IPS DF 19.7 (cell line): ENCODE data around the gene KRT5.
"Not testable (repeated sequence)": the region's sequence is repeated elsewhere in the genome, so short reads cannot be mapped to it uniquely, and the experiment has no call there.

Source experiments
- DNase-seq: peaks from one replicate; pipeline ENCODE4 v3.0.0-alpha.2; 2013; ENCODE audit warnings: low read depth, low spot score

Gene KRT5

DNA sequence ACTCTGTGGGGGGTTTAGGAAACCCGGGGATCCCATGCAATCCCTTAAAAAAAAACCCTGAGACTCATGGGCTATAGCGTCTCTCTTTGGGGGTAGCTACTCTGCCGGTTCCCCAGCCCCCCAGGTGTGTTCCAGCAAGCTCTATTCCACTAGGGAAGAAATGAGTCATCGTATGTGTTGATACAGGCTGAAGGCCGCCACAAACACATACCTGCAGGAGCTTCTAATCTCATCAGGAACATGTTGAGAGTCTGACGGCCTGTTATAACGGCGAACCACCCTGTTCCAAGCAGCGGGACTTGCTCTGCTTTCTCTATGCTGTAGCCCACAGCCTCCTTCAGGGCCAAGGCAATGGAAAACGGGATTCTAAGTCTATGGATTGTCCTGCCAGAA lies 977 bp upstream of the KRT5 start:
- DNase-seq = no peak

DNA sequence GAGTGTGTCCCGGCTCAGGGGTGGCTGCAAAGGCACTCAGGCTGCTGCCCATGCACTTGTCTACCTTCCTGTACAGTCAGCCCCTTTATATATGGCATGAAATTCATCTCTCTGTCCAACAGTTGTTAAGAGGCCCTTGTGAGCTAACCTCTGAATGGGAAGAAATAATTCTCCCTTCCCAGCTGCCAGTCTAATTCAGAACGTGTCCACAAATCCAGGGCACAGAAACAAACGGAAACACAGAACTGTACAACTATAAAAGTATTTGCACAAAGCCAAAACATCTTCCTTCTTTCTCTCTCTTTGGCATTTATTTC lies 849 bp downstream of the KRT5 start:
- no peak for DNase-seq

DNA sequence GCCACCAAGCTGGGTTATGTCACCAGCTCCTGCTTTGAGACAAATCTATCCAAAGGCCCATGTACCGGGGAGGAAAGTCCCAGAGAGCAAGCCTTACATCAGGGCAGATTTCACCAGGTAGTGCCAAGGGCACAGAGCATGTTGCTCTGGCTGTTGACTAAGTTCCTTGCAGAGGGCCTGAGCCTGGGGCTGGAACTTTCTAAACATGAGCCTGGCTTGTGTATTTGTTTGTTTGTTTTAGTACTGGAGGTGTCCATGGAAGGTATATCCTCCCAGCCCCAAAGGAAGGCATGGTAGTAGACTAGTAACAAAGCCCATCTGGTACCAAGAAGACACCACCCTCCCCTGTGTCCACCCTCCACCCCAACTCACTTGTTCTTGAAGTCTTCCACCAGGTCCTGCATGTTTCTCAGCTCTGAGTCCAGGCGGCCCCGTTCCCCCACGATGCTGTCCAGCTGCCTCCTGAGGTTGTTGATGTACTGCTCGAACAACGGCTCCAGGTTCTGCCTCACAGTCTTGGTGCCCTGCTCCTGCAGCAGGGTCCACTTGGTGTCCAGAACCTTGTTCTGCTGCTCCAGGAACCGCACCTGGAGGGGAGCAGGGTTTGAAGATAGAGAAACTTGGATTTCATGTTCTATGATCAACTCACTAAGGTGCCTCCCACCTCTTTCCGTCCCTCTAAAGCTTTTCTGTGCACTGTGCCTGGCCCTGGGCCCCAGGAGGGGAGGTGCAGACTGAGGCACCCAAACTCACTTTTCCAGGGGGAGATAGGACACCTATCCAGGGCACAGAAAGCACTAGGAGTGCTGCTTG lies 1.4 kb downstream of the KRT5 start:
- no peak for DNase-seq

DNA sequence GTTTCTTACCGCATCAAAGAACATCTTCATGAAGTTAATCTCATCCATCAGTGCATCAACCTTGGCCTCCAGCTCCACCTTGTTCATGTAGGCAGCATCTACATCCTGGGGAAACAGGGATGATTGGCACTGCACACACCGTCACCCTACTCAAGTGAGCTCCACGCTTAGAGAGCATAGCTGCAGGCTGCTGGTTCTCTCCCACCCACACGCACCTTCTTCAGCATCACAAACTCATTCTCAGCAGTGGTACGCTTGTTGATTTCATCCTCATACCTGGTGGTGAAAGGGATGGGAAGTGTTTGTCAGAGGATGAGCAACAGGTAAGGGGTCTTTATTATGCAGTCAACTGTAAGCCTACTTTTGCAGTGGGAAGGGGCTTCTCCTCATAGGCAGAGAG lies 2.3 kb downstream of the KRT5 start:
- no peak for DNase-seq

DNA sequence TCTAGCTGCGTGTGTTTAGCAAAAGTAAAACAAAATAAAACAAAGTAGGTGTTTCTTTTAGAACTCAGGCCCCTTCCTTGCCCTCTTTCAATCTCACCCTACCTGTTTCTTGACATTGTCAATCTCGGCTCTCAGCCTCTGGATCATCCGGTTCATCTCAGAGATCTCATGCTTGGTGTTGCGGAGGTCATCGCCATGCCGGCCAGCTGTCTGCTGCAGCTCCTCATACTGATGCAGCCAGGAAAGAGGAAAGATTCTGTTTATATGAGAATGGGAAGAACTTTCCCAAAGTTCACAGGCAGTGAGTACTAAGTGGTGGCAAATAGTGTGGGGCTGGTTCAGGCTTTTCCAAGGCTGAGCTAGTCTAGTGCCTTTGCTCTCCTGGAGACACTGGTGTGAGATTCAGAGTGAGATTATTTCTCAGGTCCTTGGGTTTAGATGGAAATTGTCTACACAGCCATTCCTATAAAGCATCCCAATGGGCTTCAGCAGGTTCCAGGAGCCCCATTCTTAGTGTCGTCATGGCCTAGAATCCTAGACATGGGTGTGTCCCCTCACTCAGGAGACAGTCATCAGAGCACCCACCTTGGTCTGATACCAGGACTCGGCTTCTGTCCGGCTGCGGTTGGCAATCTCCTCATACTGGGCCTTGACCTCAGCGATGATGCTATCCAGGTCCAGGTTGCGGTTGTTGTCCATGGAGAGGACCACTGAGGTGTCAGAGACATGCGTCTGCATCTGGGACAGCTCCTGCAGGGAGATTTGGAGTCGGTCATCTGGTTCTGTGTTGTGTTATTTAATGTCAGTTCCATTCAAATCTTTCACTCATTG lies 3.0 kb downstream of the KRT5 start:
- no peak for DNase-seq

DNA sequence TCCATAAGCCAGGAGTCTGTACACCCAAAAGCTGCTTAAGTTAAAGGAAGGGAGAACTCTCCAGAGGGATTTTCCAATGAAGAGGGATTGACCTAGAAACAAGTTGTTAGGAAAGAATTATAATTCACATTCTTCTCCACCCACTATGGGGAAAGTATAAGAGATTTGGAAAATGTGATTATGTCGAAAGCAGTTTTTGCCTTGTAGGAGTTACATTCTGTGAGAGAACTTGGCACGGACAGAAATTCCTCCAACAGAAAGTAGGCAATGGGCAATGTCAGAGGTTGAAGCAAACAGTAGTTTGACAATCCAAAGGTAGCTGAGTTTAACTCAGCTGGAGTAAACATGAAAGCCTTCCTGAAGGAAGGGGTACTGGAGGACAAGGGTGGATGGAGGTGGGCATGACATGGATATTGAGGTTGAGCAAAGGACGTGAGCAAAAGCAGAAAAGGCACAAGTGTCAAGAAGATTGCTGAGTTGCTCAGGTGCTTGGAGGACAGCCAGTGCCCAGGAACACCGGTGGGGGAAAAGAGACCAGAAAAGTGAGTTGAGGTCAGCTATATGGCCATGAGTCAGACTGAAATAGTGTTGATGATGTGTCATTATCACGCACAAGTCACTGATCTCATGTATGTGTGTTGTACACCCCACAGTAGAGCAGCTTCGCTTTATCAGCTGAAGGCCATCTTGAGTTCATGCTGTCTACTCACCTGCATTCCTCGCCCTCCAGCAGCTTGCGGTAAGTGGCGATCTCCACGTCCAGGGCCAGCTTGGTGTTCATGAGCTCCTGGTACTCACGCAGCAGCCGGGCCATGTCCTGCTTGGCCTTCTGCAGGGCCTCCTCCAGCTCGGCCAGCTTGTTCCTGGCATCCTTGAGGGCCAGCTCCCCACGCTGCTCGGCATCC lies 4.0 kb downstream of the KRT5 start:
- DNase-seq = no peak

DNA sequence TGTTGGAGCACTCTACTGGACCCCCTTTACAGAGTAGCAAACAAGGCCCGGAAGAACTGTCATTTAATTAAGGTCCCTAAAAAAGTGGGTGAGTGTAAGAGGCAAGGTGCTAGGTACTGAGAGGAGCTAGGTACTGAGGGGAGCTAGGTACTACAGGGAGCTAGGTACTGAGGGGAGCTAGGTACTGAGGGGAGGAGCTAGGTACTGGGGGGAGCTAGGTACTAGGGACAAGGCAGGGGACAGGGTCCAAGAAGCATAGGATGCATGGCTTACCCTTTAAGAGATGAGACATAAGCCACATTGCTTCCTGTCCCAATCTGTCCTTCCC lies 4.9 kb downstream of the KRT5 start:
- DNase-seq = no peak

DNA sequence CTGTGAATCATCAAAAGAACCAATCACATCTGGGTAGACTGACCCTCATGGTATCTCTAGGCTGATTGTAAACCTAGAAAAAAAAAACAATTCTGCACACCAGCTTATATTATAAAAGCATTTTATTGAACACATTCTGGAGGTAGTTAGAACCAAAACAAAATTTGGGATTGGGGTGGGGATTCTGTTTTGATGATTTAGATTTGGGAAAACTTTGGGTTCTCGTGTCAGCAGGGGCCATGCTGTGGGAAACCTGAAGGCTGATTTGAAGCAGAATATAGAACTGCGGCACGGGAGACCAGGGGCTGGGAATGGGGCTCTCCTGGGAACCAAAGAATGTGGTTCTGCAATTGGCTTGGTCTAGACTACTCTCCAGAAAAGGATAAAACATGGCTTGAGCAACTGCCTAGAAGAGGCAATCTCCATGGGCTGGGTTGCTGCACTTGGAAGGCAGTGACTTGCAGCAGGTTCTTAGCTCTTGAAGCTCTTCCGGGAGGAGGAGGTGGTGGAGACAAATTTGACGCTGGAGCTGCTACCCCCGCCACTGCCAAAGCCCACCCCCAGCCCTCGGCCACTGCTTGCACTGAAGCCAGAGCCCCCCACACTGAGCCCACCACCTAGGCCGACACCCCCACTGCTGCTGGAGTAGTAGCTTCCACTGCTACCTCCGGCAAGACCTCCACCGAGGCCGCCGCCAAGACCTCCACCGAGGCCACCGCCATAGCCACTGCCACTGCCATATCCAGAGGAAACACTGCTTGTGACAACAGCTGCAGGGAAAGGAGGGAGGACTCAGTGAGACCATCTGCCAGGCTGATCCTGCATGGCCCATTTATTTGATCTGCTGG lies 5.5 kb downstream of the KRT5 start:
- DNase-seq = no peak

DNA sequence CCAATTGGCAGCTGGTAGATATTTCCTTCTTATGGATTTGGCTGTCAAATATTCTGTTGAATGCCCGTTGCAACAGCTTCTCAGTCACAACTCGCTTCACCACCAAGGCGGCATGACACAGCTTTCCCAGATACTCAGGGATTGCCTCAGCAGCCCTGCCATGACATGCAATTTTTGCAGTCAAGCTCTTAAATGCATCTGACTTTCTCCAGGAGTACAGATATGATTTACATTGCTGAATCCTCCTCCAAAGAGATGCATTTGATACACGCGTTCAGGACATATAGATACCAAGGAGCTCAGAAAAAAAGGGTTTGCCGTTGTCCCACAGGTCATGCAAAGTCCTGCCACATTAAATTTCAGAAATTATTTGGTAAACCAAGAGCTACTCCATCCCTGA lies 6.5 kb downstream of the KRT5 start:
- DNase-seq = no peak

DNA sequence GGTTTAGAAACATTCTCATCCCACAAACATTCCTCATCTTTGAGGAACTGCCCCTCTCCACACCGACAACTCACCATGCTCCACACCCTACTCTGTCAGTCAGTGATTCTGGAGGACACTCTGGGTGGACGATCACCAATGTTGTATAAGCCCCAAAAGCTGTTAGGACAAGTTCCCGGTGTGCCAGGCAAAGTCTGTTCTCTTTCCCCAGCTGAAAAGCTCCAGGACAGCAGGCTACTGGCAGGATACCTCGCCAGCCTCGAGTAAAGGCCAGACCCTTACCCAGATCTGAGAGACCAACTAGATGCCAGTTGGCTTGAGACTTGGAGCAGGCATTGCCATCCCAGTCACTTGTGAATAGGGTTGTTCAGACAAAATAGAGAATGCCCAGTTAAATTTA lies 12.0 kb downstream of the KRT5 start:
- DNase-seq = no peak

DNA sequence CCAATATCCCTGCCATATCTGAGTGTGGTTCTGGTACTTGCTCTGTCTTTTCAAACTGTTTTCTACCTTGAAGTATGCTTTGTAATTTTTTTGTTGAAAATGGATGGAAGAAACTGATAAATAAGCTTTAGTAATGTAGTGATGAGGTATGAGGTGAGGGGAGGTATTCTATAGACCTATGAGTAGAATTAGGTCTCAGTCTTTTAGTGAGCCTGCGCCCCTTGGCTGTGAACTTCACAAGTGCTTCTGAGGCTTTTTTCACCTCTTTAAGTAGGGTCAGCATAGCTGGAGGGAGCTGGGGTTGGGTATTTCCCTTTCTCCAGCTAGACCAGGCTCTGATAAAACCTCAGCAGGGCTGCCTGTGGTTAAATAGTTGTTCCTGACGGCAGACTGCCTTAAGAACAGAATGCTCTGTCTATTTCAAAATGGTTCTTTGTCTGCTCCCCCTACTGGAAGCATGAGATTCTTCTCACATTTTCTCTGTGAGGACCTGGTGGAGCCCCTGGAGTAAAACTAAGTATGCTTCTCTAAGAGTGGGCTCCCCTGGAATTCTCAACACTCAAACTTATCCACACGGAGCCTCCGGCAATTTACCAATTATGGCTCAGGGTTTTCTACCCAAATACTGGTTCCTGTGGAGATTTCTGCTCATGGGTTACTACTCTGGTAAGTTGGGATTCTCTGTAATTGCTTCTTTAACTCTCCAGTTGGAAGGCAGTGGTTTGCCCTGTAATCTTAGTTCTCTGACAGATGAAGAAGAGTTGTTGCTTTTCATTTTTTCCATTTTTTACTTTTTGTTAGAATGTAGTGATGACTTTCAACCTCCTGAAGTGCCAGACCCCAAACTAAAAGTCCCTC lies 13.1 kb downstream of the KRT5 start:
- peak; percentile 54 for DNase-seq

DNA sequence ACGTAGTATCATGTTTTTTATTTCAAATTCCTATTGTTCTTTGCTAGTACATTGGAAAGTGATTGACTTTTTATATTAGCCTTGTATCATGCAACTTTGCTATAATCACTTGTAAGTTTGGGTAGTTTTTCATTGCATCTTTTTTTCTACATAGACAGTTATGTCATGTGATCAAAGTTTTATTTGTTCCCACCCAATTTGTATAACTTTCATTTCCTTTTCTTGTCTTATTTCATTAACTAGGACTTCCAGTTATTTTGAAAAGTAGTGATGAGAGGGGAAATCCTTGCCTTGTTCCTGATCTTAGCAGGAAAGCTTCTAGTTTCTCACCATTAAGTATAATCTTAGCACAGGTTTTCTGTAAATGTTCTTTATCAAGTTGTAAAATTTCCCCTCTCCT lies 17.3 kb downstream of the KRT5 start:
- no peak for DNase-seq

DNA sequence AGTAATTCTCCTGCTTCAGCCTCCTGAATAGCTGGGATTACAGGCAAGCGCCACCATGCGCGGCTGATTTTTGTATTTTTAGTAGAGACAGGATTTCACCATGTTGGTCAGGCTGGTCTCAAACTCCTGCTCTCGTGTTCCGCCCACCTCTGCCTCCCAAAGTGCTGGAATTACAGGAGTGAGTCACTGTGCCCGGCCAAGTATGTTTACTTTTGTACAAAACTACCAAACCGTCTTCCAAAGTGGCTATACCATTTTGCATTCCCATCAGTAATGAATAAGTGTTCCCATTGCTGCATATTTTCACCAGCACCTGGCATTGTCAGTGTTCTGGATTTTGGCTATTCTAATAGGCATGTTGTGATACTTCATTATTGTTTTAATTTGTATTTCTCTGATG lies 18.7 kb downstream of the KRT5 start:
- DNase-seq = no peak

DNA sequence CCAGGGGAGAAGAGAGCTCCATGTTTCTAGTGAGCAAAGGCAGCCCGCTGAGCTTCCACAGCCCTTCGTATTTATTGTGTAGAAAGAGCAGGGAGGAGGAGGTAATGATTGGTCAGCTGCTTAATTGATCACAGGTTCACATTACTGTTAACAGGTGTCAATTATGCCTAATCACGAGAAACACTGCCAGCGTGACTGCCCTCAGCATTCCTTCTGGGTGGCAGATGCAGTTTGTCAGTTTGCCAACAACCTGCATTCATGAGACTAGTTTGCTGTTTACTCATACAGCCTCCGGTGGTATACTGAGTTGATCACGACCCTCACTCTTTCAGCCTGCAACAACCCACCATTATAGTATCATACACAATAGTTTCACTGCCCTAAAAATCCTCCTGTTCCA lies 19.6 kb downstream of the KRT5 start:
- DNase-seq = not testable (repeated sequence)

DNA sequence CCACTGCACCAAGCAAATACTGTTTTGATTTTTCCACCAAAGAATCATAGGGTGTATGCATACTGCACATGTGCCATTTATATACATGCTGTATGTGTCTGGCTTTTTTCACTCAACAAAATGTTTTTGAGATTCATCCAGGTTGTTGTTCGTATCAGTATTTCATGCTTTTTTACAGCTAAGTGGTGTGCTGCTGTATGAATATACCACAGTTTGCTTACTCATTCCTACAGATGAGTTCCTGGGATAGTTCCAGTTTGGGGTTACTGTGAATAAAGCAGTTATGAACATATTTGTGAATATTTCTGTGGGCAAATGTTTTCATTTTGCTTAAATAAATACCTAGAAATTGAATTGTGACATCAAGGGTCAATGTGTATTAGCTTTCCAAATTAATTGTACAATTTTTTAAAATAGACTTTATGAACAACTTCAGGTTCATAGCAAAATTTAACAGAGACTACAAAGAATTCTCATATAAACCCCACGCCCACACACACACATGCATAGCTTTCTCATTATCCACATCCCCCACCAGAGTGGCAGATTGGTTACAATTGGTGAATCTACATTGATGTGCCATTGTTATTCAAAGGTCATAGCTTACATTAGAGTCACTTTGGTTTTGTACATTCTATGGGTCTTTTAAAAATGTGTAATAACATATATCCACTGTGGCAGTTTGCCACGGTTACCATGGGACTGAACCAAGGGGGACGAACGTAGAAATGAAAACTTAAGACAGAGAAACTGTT lies 20.2 kb downstream of the KRT5 start:
- DNase-seq = no peak

DNA sequence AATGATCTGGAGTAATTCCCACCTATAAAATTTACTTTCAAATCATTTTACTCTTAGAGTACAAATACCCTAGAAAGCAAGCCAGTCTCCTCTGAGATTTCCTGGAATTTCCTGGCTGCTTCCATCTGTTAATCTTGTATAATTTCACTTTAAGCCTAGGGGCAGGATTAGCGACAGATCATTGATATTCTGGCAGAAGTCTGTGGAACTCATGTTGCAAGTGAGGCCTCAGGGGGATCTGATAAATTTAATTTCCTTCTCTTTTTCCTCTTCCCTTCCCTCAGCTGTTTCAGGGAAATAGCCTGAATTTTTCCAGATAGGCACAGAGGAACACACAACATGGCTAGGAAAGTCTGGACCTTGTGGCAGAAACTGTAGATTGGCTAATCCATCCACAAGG lies 21.2 kb downstream of the KRT5 start:
- DNase-seq = no peak

DNA sequence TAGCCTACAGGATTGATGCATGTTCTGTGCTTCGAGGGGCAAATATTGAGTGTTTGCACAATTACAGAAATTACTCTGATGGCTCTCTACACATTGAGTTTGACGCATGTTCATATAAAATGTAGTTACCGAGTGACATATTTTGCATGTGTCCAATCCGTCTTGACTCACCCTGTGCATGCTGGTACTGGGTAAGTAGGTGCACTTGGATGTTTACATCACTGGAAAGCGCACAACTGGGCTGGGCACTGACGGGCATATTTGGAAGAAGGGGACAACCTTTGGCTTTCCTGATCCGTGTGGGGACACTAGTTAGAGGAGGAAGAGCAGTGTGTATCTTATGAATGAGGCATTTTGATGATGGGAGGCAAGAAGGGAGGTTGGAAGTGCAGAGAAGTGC lies 22.2 kb downstream of the KRT5 start:
- DNase-seq = no peak

DNA sequence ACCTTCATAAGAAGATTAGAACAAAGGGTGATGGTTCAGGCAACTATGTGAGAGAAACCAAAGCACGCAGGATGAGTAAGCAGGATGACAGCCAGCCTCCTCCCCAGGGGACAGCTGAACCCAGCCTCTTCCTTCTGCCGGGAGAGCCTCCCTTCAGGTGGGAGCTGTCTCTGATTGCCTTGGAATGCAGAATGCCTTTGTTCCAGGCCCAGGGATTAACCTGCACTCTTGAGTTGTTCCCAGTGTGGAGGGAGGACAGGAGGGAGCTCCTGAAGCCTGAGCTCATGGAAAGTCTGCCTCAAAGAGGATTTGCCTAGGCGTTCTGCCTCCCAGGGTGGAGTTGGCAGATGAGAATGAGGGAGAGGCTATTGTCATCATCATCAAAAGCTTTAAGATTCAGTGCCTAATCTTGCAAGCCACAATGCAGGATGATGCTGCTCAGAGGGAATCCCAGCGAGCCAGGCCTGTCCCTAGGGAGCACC lies 23.6 kb downstream of the KRT5 start:
- peak; percentile 75 for DNase-seq

DNA sequence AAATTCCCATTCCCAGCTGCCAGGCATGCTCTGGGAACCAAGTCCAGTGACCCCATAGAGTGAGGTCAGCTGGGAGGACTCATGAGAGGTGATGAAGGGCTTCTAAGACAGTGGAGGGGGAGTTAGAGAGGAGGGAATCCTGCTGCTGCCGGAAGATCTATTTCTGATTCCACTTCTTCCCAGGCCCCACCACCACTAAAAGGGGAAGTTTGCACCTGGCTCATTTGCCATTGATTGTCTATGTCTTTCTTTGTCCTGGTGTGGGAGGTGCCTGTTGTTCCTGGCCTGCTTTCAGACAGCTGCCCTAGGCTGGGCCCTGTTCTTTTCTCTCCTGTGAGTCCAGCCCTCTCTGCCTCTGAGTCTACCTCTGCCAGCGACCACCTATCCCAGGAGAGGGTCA lies 24.1 kb downstream of the KRT5 start:
- no peak for DNase-seq

DNA sequence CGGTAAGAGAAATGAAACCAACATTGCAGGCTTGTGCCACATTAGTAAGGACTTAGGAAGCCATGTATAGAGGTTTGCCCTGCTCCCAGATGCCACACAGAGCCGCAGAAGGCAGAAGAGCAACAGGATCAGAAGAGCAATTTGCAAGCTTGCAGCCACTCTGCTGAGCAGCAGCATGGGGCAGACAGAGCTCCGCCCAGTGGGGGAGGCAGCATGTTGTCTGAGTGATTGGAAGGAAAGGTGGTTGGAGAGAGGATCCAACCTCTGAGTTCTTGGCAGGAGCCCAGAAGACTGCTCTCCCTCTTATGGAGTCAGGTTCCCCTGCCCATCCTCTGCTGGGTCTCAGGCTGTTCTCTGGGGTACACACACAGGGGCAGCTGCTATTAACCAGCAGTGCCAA lies 24.8 kb downstream of the KRT5 start:
- DNase-seq = no peak
